Measurements from ENCODE around the gene CHST7.

Gene CHST7

DNA sequence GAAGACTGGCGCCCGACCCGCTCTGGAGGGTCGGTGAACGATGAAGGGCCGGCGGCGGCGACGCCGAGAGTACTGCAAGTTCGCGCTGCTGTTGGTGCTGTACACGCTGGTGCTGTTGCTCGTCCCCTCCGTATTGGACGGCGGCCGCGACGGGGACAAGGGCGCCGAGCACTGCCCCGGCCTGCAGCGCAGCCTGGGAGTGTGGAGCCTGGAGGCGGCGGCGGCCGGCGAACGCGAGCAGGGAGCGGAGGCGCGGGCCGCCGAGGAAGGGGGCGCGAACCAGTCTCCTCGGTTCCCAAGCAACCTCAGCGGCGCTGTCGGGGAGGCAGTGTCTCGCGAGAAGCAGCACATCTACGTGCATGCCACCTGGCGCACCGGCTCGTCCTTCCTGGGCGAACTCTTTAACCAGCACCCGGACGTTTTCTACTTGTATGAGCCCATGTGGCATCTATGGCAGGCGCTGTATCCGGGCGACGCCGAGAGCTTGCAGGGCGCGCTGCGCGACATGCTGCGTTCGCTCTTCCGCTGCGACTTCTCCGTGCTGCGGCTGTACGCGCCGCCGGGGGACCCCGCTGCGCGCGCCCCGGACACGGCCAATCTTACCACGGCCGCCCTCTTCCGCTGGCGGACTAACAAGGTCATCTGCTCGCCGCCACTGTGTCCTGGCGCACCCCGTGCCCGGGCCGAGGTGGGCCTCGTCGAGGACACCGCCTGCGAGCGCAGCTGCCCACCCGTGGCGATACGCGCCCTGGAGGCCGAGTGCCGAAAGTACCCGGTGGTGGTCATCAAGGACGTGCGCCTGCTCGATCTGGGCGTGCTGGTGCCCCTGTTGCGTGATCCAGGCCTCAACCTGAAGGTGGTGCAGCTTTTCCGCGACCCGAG, 568 bp downstream of the CHST7 start:
- DNase-seq (ENCODE audit: low spot score) = no peak

GRCh38 chrX:46574774-46575381, 1.3 kb downstream of the CHST7 start:
- no peak for DNase-seq (ENCODE audit: low spot score)

DNA sequence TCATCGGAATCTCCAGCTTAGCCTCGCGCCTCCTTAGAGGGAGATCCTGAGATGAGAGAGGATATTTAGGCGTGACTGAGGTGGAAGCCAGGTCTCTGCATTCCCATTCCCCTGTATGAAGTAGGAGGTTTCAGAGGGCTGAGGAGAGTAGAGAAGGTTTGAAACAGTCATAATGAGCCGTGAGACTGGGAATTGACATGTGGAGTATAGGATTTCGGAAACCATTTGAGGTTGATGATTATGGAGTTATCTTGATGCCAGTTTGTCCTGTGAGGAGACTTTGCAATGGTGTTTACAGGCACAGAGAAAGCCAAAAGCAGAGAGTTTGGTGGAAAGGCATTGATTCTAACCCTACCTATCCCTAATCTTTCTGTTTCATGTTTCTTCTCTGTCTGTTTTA, 2.0 kb downstream of the CHST7 start:
- no peak for DNase-seq (ENCODE audit: low spot score)

DNA sequence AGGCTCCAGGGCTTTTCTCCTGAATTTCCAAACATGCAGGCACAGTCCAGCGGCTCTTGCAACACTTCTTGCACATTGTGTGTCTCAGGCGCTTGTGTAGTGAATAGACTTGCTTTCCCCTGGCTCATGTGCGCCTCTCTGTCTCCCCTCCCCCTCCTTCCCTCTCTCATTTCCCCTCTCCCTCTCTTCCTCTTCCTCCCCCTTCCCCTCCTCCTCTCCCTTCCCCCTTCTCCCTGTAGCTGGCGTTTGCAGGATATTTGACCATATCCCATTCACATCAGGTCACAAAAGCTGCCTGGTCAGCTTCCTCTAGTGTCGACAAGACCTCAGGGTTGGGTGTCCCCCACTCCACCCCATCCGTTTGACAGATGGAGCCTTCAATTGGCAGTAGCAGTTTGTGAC, 2.4 kb downstream of the CHST7 start:
- no peak for DNase-seq (ENCODE audit: low spot score)

- no peak for DNase-seq (ENCODE audit: low spot score)
Observed at GRCh38 chrX:46576458-46576857, 2.9 kb downstream of the CHST7 start.

DNA sequence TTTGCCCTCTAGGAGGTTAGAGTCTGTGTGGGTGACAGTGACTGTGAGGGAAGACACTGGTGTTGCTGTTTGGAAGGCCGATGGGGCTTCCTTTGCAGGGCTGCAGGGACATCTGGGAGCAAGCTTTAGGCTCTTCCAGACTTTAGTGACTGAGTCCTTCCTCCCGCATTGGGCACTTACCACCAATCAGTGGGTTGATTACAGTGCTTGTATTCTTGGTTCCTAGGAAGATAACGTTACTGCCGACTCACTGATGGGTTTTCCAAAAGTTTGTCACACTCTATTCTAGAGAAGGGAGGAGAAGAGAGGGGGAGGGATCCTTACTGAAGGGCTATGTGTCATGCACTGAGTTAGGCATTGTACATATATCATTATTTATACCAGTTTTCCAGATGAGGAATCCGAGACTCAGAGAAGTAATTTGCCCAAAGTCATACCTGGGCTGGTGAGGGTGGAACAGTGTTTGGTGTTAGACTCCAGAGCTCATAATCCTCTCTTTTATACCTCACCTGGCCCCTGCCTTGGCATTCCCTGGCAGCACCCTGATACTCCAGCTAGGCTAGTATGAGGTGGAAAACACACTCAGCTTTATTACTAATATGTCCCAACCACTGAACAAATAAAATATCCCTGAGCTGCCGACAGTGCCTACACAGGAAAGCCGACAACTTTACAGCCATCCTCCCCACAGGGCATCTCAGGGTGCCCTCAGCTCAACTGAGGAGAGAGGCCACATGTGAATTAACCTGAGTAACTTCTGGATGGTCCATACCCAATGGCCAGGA, 3.8 kb downstream of the CHST7 start:
- DNase-seq (ENCODE audit: low spot score) = no peak

- no peak for DNase-seq (ENCODE audit: low spot score)
Observed at GRCh38 chrX:46579250-46579649, 5.7 kb downstream of the CHST7 start.

GRCh38 chrX:46580613-46581012, 7.0 kb downstream of the CHST7 start:
- DNase-seq (ENCODE audit: low spot score) = no peak

DNA sequence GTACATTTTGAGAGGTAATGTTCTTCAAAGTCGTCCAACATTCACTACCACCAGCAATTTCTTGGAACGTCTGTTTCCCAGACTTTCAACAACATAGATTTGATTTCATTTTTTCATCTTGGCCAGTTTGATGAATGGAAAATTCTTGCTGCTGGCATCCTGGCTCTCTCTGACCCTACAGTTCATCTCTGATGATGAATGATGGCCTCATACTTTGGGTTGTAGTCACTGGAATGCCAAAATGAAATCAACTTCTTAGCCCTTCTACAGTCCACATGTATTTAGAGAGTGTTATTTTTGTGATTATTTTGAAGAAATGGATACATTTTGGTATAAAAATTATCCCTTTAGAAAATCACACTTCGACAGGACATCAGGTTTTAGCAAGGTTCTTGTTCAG, 8.8 kb downstream of the CHST7 start:
- DNase-seq (ENCODE audit: low spot score) = no peak

- peak; percentile 59 for DNase-seq (ENCODE audit: low spot score)
Observed at GRCh38 chrX:46582966-46583365, 9.4 kb downstream of the CHST7 start.

DNA sequence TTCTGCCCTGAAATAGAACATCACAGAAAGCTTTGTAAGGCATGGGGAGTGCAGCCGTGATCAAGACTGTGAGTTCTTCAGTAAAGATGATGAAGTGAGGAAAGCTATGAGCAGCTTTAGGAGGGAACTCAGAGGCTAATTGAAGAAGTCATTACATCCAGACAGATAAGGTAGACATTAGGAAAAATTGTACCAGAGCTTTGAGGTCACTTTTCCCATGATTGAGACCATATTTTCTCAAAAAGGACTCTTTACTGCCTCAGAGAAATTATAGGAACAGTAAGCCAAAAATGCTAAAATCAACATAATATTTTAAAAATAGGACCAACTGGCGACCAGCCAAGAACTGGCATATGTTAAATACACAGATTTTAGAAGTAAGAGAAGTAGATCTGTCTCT, 11.2 kb downstream of the CHST7 start:
- DNase-seq (ENCODE audit: low spot score) = no peak

- DNase-seq (ENCODE audit: low spot score) = no peak
Observed at GRCh38 chrX:46587158-46587557, 13.6 kb downstream of the CHST7 start.

DNA sequence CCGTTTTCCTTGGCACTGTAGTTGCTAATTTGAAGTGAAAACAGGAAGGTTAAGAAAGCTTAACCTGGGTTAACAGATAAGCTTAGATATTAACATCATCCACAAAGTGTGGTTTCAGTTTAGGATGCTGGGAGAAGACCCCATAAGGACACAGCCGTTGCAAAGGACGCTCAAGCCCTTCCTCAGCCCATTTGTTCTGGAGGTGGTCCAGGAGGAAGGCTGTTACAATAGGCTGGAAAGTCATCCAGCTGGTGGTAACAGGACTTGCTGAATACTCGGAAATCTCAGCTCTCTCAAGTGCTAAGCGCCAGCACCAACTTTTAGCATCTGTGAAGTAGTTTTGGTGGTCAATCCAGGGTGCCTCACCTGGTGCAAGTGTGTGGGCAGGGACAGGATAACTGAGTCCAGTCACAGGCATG, 14.2 kb downstream of the CHST7 start:
- no peak for DNase-seq (ENCODE audit: low spot score)

- peak; percentile 22 for DNase-seq (ENCODE audit: low spot score)
Observed at GRCh38 chrX:46588263-46588662, 14.7 kb downstream of the CHST7 start.

DNA sequence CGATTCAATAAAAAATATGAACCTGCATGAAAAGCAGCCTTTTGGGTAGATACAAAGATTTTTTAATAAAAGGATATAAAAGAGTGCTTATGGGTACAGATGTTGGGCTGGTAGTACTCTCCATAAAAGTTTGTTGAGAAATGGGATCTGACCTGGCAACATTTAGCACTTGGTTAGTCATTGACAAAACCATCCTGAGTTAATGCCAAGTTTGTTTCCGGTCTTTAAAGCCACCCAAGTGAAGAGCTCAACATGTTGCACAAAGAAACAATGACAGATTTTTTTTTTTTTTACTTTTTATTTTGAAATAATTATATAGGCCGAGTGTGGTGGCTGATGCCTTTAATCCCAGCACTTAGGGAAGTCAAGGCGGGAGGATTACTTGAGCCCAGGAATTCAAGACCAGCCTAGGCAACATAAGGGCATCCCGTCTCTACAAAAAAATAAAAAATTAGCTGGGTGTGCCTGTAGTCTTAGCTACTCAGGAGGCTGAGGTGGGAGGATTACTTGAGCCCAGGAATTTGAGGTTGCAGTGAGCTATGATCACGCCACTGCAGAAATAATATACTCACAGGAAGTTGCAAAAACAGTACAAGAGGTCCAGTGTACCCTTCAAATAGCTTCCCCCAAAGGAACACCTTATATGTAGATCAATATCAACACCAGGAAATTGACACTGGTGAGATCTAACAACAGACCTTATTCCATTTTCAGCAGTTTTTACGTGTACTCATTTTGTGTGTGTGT, 16.6 kb downstream of the CHST7 start:
- DNase-seq (ENCODE audit: low spot score) = peak; percentile 52

- no peak for DNase-seq (ENCODE audit: low spot score)
Observed at GRCh38 chrX:46595084-46595483, 21.5 kb downstream of the CHST7 start.

- DNase-seq (ENCODE audit: low spot score) = no peak
Observed at GRCh38 chrX:46597208-46597607, 23.6 kb downstream of the CHST7 start.

DNA sequence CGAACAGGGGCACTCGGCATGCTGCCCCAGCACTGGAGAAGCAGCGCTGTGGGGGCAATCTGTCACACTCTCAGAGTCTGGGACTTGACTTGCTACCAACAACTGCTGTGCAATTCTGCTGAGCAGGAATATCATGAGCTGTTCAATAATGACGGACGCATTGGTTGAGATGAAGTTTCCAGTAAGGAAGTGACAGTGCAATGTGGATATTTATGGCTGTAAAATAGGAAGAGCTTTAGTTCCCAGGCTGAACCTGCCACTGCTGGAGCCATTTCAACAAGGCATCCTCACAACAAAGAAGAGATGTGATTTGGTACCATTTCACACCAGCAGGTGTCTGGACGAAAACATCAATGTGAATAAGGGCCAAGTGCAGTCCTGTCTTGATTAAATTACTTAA, 24.2 kb downstream of the CHST7 start:
- no peak for DNase-seq (ENCODE audit: low spot score)

GRCh38 chrX:46599051-46599560, 25.5 kb downstream of the CHST7 start:
- DNase-seq (ENCODE audit: low spot score) = no peak

DNA sequence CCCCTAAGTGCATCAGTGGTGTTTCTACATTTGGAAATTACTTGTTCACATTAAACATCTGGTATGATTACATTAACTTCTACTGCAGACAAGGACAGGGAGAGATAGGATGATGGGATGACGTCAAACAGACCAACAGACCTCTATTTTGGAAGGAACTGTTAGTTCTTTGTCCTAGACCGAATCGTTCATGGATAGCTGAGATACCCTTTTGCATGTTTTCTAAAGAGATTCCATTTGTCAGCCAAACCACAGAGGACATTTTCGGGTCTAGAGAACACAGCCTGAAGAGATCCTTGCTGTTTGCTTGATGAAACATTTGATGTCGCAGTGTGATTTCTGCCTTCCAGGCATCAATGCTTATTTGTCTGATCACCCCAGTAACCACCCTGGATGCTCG, 27.7 kb downstream of the CHST7 start:
- peak; percentile 7 for DNase-seq (ENCODE audit: low spot score)

DNA sequence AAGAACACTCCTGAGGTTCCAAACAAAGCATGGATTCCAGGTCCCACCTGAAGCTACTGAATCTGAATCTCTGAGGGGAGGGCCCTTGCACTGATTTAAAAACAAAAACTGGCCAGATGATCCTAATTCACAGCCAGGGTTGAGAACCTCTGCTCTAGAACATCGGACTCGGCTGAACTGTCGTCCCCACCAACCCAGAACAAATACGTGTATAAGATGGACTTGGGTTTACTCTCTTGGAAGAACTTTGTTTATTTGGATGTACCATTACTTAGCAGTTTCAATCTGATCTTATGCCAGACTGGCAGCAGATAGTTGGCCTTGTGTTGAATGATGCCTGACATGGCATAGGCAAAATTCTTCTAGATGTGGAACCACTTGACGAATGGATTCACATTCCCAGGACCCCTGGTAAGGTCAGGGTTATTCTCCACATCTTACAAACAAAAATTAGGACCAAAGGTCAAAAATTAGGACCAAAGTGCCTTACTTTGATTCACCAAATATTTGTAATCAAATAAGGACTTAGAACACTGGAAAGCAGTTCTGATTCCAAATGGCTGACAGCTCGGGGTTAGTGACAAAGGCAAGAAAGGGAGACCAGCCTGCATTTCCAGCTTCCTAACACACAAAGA, 29.0 kb downstream of the CHST7 start:
- no peak for DNase-seq (ENCODE audit: low spot score)

Measured in AG08395 (cell line).